Measurements from ENCODE around the gene SNN. TPM values are rescaled to one million over a fixed set of nuclear protein-coding genes. Genes with fewer than 3 reads are reported as not detected.

Gene SNN
- polyA plus RNA-seq, 2 of the 4 experiments (the other 2 are of a cell fraction) = 6.3 to 10.7 TPM

DNA sequence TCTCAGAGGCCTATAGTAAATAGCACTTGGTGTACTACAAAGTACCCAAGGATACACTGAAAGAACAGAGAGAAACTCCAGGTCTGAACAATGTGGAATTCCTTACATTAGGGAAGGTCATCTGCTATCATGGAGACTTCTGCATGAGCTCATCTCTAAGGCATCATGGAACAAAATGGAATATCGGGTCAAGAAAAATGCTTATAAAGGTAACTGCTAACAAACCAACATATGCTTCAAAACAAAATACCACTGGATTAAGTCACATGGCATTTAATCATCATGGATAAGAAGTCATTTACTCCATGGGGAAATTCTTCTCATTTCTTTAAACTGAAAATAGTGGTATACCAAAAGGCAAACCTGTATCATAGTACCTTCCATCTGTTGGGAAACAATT, 40.2 kb downstream of the SNN start (continued):
- TF ChIP-seq HDAC2 (IDR thresholded peaks at IDR 0.05) = no peak
- no peak for TF ChIP-seq HOXB5 (CRISPR knock-in tag; IDR thresholded peaks at IDR 0.05)
- no peak for TF ChIP-seq E2F6 (IDR thresholded peaks at IDR 0.05; ENCODE audit: borderline replicate concordance, low read depth)

GRCh38 chr16:11711662-11712061, 43.4 kb downstream of the SNN start:
- no peak for TF ChIP-seq SMC3 (IDR thresholded peaks at IDR 0.05)
- Histone ChIP-seq H3K4me1 (peaks cover 27% of the 10 kb centered on the region), H3K27ac (no peak overlapping the region), H3K4me2 (no peak overlapping the region), H3K9me3 (no peaks in the 10 kb centered on the region), H3K4me3 (no peak overlapping the region)
- 96% methylated on average over 4 of the region's 4 CpGs for WGBS (ENCODE audit: missing lambda C conversion rate)
- ATAC-seq (no peak), DNase-seq (ENCODE audit: low read depth in 1 of 2, low spot score in 1 of 2) (no peak), FAIRE-seq (no peak)
- CTCF ChIA-PET = interaction anchor here (0.6 to 14.3 kb wide), 10 partner anchors 11 to 1786 kb away, joined by 3 to 344 read pairs (median 4); no protein-coding TSS in a partner anchor
- POLR2A ChIA-PET = interaction anchor here (1.4 kb wide), 1 partner anchor 32 kb away, joined by 6 read pairs; the partner anchor contains the start of gene TXNDC11

- H3K4me1 ChIP-seq = peaks cover 31% of the 10 kb centered on the region
- no peaks in the 10 kb centered on the region for H3K9me3 ChIP-seq
- TF ChIP-seq RFX5 (IDR thresholded peaks at IDR 0.05) (no peak), BCL3 (IDR thresholded peaks at IDR 0.05) (no peak), HOXB5 (CRISPR knock-in tag; IDR thresholded peaks at IDR 0.05) (no peak), BHLHE40 (IDR thresholded peaks at IDR 0.05; ENCODE audit: low read depth, low read length) (no peak), ZFP36 (IDR thresholded peaks at IDR 0.05; ENCODE audit: borderline replicate concordance, partially characterized antibody) (no peak), HOXA7 (CRISPR knock-in tag; IDR thresholded peaks at IDR 0.05) (no peak), POLR2AphosphoS2 (conservative IDR thresholded peaks at IDR 0.05; ENCODE audit: low read length) (no peak), CTCF (IDR thresholded peaks at IDR 0.05) (no peak), MAFK (IDR thresholded peaks at IDR 0.05; ENCODE audit: partially characterized antibody) (no peak)
- POLR2A ChIA-PET = interaction anchor here (1.4 kb wide), 1 partner anchor 31 kb away, joined by 6 read pairs; the partner anchor contains the start of gene TXNDC11
- CTCF ChIA-PET = interaction anchor here (0.9 to 14.3 kb wide), 6 partner anchors 12 to 740 kb away, joined by 3 to 344 read pairs (median 6); no protein-coding TSS in a partner anchor
- no peak for FAIRE-seq
- no peak for ATAC-seq
- DNase-seq (ENCODE audit: low read depth in 1 of 2, low spot score in 1 of 2) = no peak
- H3K27ac ChIP-seq = no peak overlapping the region
- 97% methylated on average over 3 of the region's 3 CpGs for whole genome bisulfite sequencing (ENCODE audit: missing lambda C conversion rate)
- no peak overlapping the region for H3K4me2 ChIP-seq
- no peak overlapping the region for H3K4me3 ChIP-seq
These were observed 43.9 kb downstream of the SNN start for GRCh38 chr16:11712122-11712521.

DNA sequence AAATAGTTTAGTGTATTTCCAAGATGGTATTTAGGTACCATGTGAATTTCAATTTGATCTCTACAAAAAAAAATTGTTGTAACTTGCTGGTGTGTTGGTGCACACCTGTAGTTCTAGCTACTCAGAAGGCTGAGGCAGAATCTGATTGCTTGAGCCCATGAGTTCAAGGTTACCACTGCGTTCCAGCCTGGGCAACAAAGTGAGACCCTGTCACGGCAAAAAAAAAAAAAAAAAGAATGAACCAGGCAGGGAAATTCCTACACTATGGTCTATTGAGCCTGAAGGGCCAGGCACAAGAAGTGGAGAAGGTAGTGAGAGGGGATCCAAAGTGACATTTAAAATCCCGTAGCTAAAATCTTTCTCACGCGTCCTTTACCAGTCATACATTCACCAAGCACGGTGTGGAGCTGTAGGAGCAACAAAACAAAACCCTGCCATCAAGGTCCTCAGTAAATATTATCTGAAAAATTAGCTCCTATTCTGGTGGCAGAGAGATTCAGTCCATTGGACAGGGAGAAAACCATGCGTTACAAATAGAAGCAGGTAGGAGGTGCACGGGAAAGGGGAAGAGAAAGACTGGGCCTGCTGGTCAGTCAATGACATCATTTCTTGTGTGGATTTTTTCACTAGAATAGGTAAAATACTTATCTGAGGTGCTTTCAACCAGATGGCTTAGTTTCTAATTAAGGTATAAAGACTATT, 47.1 kb downstream of the SNN start:
- ATAC-seq (no peak), FAIRE-seq (no peak), DNase-seq (ENCODE audit: low read depth in 1 of 2, low spot score in 1 of 2) (no peak)
- Histone ChIP-seq H3K9me3 (no peaks in the 10 kb centered on the region), H3K27ac (no peak overlapping the region; a peak in 2 of 6 replicates), H3K4me3 (no peak overlapping the region), H3K4me2 (no peak overlapping the region), H3K4me1 (peaks cover 21% of the 10 kb centered on the region)
- POLR2A ChIA-PET = interaction anchor here (0.6 to 1.5 kb wide), 2 partner anchors 27 to 74 kb away, joined by 3 to 8 read pairs; partner anchors contain the start of gene TXNDC11
- TF ChIP-seq HES2 (IDR thresholded peaks at IDR 0.05) (no peak), BHLHE40 (IDR thresholded peaks at IDR 0.05; ENCODE audit: low read depth, low read length) (no peak), POLR2A (IDR thresholded peaks at IDR 0.05; ENCODE audit: low read length) (no peak)
- WGBS (ENCODE audit: missing lambda C conversion rate) = 92% methylated on average over 8 of the region's 8 CpGs
- CTCF ChIA-PET = interaction anchor here (0.6 to 14.3 kb wide), 40 partner anchors 7 to 750 kb away, joined by 3 to 344 read pairs (median 6); partner anchors contain the start of genes LITAF and TXNDC11

All from A549 (cell line).